ENCODE results near the gene ERVH48-1.

ERVH48-1 gene

DNA sequence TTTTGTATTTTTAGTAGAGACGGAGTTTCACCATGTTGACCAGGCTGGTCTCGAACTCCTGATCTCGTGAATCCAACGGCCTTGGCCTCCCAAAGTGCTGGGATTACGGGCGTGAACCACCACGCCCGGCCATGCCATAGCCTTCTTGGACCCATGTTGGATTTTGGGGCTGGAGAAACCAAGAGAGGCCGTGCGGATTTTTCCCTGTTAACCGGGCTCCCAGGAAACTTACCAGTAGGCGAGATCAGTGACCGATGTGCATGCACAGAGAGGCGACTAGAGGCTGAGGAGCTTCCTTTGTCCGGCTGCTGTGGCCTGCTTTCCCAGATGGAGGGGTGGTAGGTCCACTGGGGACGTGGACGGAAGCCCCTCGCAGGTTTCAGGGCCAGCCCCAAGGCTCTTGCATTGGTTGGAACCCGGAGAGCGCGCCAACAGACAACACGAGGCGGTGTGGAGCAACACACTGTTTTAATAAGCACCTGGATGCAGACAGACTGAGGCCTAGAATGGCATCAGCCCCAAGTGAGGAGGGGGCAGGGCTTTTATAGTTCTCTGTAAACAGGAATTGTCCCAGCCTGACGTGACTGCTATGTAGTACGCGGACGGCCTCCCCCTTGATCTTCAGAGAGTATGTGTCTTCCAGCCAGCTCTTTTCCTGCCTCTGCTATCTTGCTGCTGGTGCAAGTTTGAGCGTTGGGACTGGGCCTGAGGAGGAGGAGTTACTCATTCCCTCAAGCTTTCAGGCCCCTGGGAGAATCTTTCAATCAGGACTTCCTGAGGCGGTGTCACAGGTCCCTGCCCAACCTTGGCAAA, at the start of gene ERVH48-1:
ERVH48-1 (minus strand) TSS at position 517 of the 813 bp plus-strand sequence. CDS start 6,624 bp downstream, outside the sequence.
- Mint-ChIP-seq H3K36me3 (ENCODE audit: low read depth) (no peaks in the 10 kb centered on the region), H3K4me1 (peaks cover 10% of the 10 kb centered on the region), H3K4me3 (no peak within 1 kb of the TSS), H3K9me3 (no peaks in the 10 kb centered on the region), H3K27ac (peak within 1 kb of the TSS; percentile 33 to 84 (median 78)), H3K27me3 (ENCODE audit: low read depth) (no peaks in the 10 kb centered on the region)
- TF ChIP-seq, protein P1, sequence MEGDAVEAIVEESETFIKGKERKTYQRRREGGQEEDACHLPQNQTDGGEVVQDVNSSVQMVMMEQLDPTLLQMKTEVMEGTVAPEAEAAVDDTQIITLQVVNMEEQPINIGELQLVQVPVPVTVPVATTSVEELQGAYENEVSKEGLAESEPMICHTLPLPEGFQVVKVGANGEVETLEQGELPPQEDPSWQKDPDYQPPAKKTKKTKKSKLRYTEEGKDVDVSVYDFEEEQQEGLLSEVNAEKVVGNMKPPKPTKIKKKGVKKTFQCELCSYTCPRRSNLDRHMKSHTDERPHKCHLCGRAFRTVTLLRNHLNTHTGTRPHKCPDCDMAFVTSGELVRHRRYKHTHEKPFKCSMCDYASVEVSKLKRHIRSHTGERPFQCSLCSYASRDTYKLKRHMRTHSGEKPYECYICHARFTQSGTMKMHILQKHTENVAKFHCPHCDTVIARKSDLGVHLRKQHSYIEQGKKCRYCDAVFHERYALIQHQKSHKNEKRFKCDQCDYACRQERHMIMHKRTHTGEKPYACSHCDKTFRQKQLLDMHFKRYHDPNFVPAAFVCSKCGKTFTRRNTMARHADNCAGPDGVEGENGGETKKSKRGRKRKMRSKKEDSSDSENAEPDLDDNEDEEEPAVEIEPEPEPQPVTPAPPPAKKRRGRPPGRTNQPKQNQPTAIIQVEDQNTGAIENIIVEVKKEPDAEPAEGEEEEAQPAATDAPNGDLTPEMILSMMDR (IDR thresholded peaks at IDR 0.05; ENCODE audit: unreplicated experiment in 3 of 3): no peak

DNA sequence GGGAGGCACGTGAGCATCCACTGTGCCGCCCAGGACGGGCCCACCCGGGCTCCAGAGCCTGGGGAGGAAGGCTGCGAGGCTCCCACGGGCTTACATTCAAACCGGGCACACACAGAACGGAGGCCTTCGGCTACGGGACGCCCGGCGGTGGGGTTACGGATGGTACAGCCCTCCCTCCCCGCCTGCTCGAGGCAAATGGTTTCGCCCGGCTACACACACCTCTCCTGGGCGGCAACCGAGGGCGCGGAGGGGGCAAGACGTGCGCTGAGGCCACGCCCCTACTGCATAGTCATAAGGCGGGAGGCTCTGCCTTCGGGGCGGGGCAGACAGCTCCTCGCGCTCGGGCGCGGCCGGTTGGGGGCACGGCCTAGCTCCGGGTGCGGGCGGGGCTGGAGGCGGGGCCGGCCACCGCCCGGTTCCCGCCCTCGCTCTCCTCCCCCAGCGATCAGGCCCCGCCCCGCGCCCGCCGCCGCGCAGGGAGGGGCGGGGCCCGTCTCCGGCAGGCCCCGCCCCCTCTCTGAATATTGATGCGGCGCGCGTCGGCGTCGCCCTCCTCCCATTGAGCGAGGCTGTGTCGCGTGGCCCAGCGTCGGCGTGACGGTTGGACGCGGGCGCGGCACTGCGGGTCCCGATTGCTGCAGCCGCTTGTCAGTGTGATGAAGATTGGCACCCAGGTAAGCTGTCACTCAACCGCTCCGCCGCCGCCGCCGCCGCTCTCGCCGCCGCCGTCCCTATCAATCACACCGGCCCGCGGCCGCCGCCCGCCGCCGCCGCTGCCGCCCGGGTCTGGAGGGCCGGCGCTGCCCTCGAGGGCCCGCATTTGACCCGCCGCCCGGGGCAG, 48.8 kb upstream of the ERVH48-1 start, which contains the start of gene PKNOX1:
PKNOX1 (plus strand) TSS at position 572 of the 841 bp plus-strand sequence. CDS start 29,820 bp downstream, outside the sequence.
- Mint-ChIP-seq H3K9me3 (peaks cover 18% of the 10 kb centered on the region), H3K27ac (peak within 1 kb of the TSS; percentile 77 to 98 (median 97)), H3K4me1 (peaks cover 7% of the 10 kb centered on the region), H3K4me3 (peak within 1 kb of the TSS; percentile 87 to 92 (median 92)), H3K36me3 (ENCODE audit: low read depth) (peaks cover 30% of the 10 kb centered on the region), H3K27me3 (ENCODE audit: low read depth) (no peaks in the 10 kb centered on the region)
- TF ChIP-seq, protein P1 (IDR thresholded peaks at IDR 0.05; ENCODE audit: unreplicated experiment in 3 of 3): no peak

DNA sequence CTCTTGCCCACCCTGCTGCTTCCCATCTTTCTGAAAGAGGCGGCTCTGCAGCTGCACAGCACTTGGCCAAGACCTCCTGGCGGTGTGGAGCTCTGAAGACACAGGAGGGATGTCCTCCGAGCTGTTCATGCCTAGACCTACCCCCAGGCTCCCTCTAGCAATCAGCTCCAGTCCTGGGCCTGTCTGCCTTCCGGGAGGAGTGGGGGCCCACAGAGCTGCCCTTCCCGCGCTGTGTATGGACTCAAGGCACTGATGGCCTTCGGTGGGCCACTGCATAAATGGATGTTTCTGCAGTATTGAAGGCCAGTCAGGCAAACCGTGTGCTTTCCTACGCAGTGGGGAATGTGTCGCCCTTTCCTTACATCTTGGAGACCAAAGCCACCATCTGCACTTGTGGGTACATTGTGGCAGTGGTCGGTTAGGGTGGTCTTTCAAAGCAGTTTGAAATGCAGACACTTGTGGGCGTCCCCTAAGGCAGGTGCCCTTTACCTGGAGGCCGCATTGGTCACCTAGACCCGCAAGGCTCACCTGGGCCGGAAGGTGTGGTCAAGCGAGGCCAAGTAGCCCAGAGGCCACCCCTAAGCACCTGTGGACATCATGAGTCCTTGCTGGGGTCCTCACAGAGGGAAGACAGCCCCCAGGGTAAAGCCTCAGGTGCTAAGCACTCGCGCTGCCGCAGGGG, 48.0 kb upstream of the ERVH48-1 start:
- H3K36me3 Mint-ChIP-seq (ENCODE audit: low read depth): peaks cover 23% of the 10 kb centered on the region
- H3K4me1 Mint-ChIP-seq: peaks cover 7% of the 10 kb centered on the region
- H3K27ac Mint-ChIP-seq: peak overlapping the region; percentile 73 to 92 (median 92)
- H3K4me3 Mint-ChIP-seq: peak overlapping the region; percentile 78 to 86 (median 86)
- TF ChIP-seq, protein P1 (IDR thresholded peaks at IDR 0.05; ENCODE audit: unreplicated experiment in 3 of 3): no peak
- H3K9me3 Mint-ChIP-seq: peaks cover 13% of the 10 kb centered on the region
- no peaks in the 10 kb centered on the region for H3K27me3 Mint-ChIP-seq (ENCODE audit: low read depth)

DNA sequence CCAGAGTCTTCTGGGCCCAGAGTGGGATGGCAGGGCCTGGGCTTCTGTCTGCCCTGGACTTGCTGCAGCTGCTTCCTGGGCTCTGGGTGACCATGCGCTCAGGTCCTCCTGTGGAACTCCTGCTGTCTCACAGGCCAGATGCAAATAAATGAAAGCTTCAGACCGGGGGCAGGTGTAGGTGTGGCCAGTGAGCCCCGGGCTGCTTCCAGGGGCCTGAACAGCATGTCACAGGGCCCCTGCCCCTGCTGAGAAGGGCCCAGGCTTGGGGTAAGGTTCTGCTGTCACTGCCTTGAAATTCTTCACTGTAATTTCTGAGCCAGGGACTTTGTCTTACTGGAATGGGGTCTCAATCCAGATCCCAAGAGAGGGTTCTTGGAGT, 46.5 kb upstream of the ERVH48-1 start:
- TF ChIP-seq, protein P1 (IDR thresholded peaks at IDR 0.05; ENCODE audit: unreplicated experiment in 3 of 3): no peak
- Mint-ChIP-seq H3K4me1 (peaks cover 7% of the 10 kb centered on the region), H3K27me3 (ENCODE audit: low read depth) (no peaks in the 10 kb centered on the region), H3K4me3 (peak overlapping the region; percentile 21 to 34 (median 27)), H3K36me3 (ENCODE audit: low read depth) (peaks cover 10% of the 10 kb centered on the region), H3K9me3 (peaks cover 5% of the 10 kb centered on the region), H3K27ac (peak overlapping the region in 2 of 3 experiments; percentile 29 to 56)

DNA sequence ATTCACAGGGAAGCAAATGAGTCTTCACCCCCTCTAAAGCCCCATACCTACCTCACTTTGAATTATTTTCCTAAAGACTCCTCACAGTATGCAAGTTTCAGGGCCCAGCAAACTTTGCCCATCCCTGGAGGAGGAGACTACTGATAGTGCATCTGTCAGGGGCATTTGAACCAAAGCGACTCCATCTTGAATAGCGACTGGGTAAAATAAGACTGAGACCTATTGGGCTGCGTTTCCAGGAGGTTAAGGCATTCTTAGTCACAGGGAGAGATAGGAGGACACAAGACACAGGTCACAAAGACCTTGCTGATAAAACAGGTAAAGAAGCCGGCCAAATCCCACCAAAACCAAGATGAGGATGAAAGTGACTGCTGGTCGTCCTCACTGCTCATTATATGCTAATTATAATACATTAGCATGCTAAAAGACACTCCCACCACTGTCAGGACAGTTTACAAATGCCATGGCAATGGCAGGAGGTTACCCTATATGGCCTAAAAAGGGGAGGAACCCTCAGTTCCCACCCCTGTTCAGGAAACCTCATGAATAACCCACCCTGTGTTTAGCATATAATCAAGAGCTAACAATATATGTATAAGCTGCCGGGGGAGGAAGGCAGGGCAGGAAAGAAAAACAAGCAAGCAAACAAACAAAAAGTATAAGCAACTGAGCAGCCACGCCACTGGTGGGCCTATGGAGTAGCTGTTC, 45.7 kb upstream of the ERVH48-1 start:
- Mint-ChIP-seq H3K4me3 (peak overlapping the region in 1 of 3 experiments; percentile 40), H3K4me1 (no peaks in the 10 kb centered on the region), H3K27ac (peak overlapping the region in 2 of 3 experiments; percentile 56 to 57), H3K27me3 (ENCODE audit: low read depth) (no peaks in the 10 kb centered on the region), H3K36me3 (ENCODE audit: low read depth) (peaks cover 3% of the 10 kb centered on the region), H3K9me3 (no peaks in the 10 kb centered on the region)
- TF ChIP-seq, protein P1 (IDR thresholded peaks at IDR 0.05; ENCODE audit: unreplicated experiment in 3 of 3): no peak
